HepG2 (cell line): ENCODE results near the gene MED1. TPM values are rescaled to one million over a fixed set of nuclear protein-coding genes. Genes with fewer than 3 reads are reported as not detected.

Experiments
- AKAP8 ChIP-seq: sonication (generic); formaldehyde crosslinking; IDR thresholded peaks from 2 replicates; pipeline ENCODE4 v1.5.1; 2020; ENCODE audit warnings: mild to moderate bottlenecking, missing genetic modification reagents
- ARID5B ChIP-seq: IDR thresholded peaks from 2 replicates; pipeline ENCODE4 v1.4.0; 2020; ENCODE audit warnings: mild to moderate bottlenecking, missing genetic modification reagents
- CEBPZ ChIP-seq: IDR thresholded peaks from 2 replicates; pipeline ENCODE4 v1.6.1; 2012; ENCODE audit warnings: low read length, improper control_type of control experiment
- HDAC2 ChIP-seq: sonication (generic); formaldehyde crosslinking; IDR thresholded peaks from 2 replicates; pipeline ENCODE4 v1.4.0; 2020; ENCODE audit warnings: missing genetic modification reagents
- JUND ChIP-seq: sonication (generic); formaldehyde crosslinking; IDR thresholded peaks from 2 replicates; pipeline ENCODE4 v1.8.0; 2022; ENCODE audit warnings: mild to moderate bottlenecking, missing genetic modification reagents
- PAXIP1 ChIP-seq: sonication (generic); formaldehyde crosslinking; conservative IDR thresholded peaks from 2 replicates; pipeline ENCODE4 v1.4.0; 2020; ENCODE audit warnings: mild to moderate bottlenecking, missing genetic modification reagents, moderate library complexity
- POLR2AphosphoS5 ChIP-seq: IDR thresholded peaks from 2 replicates; pipeline ENCODE4 v1.6.1; 2012; ENCODE audit warnings: low read depth, low read length
- PRMT3 ChIP-seq: sonication (generic); formaldehyde crosslinking; IDR thresholded peaks from 2 replicates; pipeline ENCODE4 v1.8.1; 2022; ENCODE audit warnings: low read depth, mild to moderate bottlenecking, moderate library complexity, missing genetic modification reagents, borderline replicate concordance
- TEAD3 ChIP-seq: optimal IDR thresholded peaks from 2 replicates; pipeline ENCODE3; 2016; ENCODE audit warnings: borderline replicate concordance
- TRIM22 ChIP-seq: fragments of 450-650 bp; IDR thresholded peaks from 2 replicates; pipeline ENCODE4 v1.6.1; 2017
- ZNF34 ChIP-seq: sonication (generic); formaldehyde crosslinking; IDR thresholded peaks from 2 replicates; pipeline ENCODE4 v1.4.0; 2020; ENCODE audit warnings: mild to moderate bottlenecking, missing genetic modification reagents, borderline replicate concordance
- ZNF550 ChIP-seq: sonication (generic); formaldehyde crosslinking; IDR thresholded peaks from 2 replicates; pipeline ENCODE4 v1.4.0; 2020; ENCODE audit warnings: mild to moderate bottlenecking, missing genetic modification reagents, borderline replicate concordance
- ZNF674 ChIP-seq: sonication (generic); formaldehyde crosslinking; IDR thresholded peaks from 2 replicates; pipeline ENCODE4 v1.5.0; 2020; ENCODE audit warnings: low read depth, mild to moderate bottlenecking, missing genetic modification reagents
- ZSCAN5A ChIP-seq: sonication (generic); formaldehyde crosslinking; IDR thresholded peaks from 2 replicates; pipeline ENCODE4 v1.8.0; 2022; ENCODE audit warnings: mild to moderate bottlenecking, missing genetic modification reagents, borderline replicate concordance
- polyA plus RNA-seq, 8 experiments: library from polyadenylated mRNA; depleted of rRNA in 3 of 8; stranded (reverse) in 7 of 8; unstranded in 1 of 8; fragments of >200 nt; fragmentation: Illumina TruSeq in 4 of 8; extraction: Trizol in 4 of 8; gene quantifications; 2 replicates each; pipeline versions ENCODE4 v1.2.1 to v1.2.3, GENCODE V29; 2011 to 2016; ENCODE audit warnings: low read depth in 4 of 8, missing spikeins in 1 of 8, mixed read lengths in 1 of 8; ENCODE audit not compliant: insufficient read depth in 1 of 8
- total RNA-seq, 5 experiments: library from RNA; depleted of rRNA; stranded (reverse); fragments of >200 nt; fragmentation: Illumina TruSeq; extraction: Trizol; gene quantifications; 2 replicates each; pipeline ENCODE4 v1.2.3, GENCODE V29; 2016; ENCODE audit warnings: low read depth in 1 of 5

The MED1 gene
- total and polyA plus RNA-seq, 2 of the 13 experiments (the other 11 are each of a cell fraction or from before 2014, with no cell fraction given), result 37.5 to 40.1 TPM

DNA sequence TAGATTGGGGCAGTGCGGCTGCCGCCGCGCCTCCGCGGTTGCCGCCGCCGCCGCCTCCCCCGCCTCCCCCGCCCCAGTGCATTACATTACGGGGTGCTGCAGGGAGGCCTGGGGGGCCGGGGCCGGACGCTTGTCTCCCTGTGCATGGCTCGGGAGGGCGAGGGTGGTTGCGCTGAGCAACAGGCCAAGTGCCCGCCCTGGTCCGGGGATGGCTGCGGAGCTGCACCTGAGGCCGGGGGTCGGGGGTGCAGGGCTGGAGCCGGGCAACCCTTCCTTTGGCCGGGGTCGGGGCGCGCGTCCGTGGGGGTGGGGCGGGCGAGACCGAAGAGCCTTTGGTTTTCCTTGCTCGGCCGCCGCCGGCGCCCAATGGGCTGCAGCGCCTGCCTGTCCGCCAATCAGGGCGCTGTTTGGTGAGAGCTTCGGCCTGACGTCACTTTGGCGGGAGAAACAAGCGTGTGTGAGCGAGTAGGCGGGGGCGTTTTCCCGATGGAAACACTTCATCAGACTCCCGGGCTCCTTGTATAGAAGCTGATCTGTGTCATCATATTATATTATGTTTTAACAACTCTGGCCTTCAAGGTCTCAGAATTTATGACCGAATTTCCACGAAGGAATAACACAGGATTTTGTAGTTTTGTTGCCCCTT is 48.7 kb downstream of the MED1 start (continued):
- TF ChIP-seq ARID5B (CRISPR knock-in tag), result no peak
- peak; percentile 48 for TF ChIP-seq TEAD3 (CRISPR knock-in tag)
- no peak for TF ChIP-seq AKAP8 (CRISPR knock-in tag)
- no peak for TF ChIP-seq ZNF674 (CRISPR knock-in tag)
- TF ChIP-seq ZNF34 (CRISPR knock-in tag), result no peak
- TF ChIP-seq HDAC2 (CRISPR knock-in tag), result no peak; the same call in 1 of the 2 replicates
- TF ChIP-seq POLR2AphosphoS5, result no peak; the same call in 1 of the 2 replicates
- TF ChIP-seq PAXIP1, result no peak
- TF ChIP-seq PRMT3 (CRISPR knock-in tag), result no peak
- TF ChIP-seq CEBPZ, result no peak
- TF ChIP-seq JUND, result peak; percentile 55; the same call in 1 of the 2 replicates
- no peak for TF ChIP-seq ZNF550
- TF ChIP-seq ZSCAN5A (CRISPR knock-in tag), result no peak
- no peak for TF ChIP-seq TRIM22
